Vagina (tissue), 2 donors: ENCODE results near the gene MAML3.

Source experiments
- CTCF ChIP-seq, 3 experiments: fragments of 450-650 bp in 2 of 3; fragments of 200-600 bp in 1 of 3; sonication (generic) in 1 of 3; IDR thresholded peaks; one replicate each; pipeline ENCODE4 v1.5.1; 2017 to 2019; ENCODE audit warnings: antibody characterized with exemption in 3 of 3, mild to moderate bottlenecking in 2 of 3, moderate library complexity in 2 of 3
- POLR2A ChIP-seq, 2 donors: fragments of 450-650 bp; IDR thresholded peaks; one replicate each; pipeline ENCODE4 v1.6.1; 2017; ENCODE audit warnings: antibody characterized with exemption in 2 of 2, mild to moderate bottlenecking in 2 of 2, moderate library complexity in 2 of 2

DNA sequence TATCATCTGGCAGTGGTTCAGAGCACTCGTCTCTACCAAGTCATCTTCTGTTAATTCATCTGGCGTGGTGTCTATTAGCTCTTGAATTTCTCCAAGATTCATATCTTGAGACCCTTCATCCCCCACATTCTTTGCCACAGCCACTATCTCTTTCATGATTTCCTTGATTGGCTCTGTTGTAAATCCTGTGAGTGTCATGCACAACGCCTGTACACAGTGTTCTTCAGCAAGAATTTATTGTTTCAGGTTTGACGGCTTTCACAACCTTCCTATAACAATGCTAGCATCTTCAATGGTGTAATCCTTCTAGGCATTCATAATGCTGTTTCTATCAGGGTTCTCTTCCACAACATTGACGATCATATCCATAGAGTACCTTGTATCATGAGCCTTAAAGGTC, 457.5 kb downstream of the MAML3 start:
- TF ChIP-seq CTCF (IDR thresholded peaks at IDR 0.05): no peak
- TF ChIP-seq POLR2A (IDR thresholded peaks at IDR 0.05): no peak
